Osteoblast (primary cell): ENCODE measurements around the gene ACACB. TPM values are rescaled to one million over a fixed set of nuclear protein-coding genes. Genes with fewer than 3 reads are reported as not detected.

Experiments used
- DNase-seq: peaks from one replicate; pipeline ENCODE4 v3.0.0; 2011; ENCODE audit warnings: low spot score, mixed read lengths; ENCODE audit not compliant: insufficient read length; ENCODE audit errors: missing footprints
- H2AFZ ChIP-seq: 2 replicates; pipeline ENCODE4 v1.6.0; 2011; ENCODE audit warnings: mild to moderate bottlenecking, low read length
- H3K27ac ChIP-seq: 2 replicates; pipeline ENCODE4 v1.5.1; 2011; ENCODE audit warnings: mild to moderate bottlenecking, low read depth, low read length, moderate library complexity
- H3K27me3 ChIP-seq: 2 replicates; pipeline ENCODE4 v1.6.0; 2012; ENCODE audit warnings: mild to moderate bottlenecking, control low read depth, inconsistent platforms, low read length, moderate library complexity; ENCODE audit not compliant: insufficient read depth
- H3K36me3 ChIP-seq: 2 replicates; pipeline ENCODE4 v1.5.1; 2011; ENCODE audit warnings: mild to moderate bottlenecking, low read length, control low read depth, moderate library complexity; ENCODE audit not compliant: insufficient read depth
- H3K4me1 ChIP-seq: 2 replicates; pipeline ENCODE4 v1.5.1; 2011; ENCODE audit warnings: mild to moderate bottlenecking, low read length, control low read depth, moderate library complexity; ENCODE audit not compliant: insufficient read depth
- H3K4me2 ChIP-seq: 2 replicates; pipeline ENCODE4 v1.6.0; 2011; ENCODE audit warnings: mild to moderate bottlenecking, low read length; ENCODE audit not compliant: insufficient read depth
- H3K4me3 ChIP-seq: fragments of 200-600 bp; sonication (generic); 3 replicates; pipeline ENCODE4 v1.5.1; 2012; ENCODE audit warnings: mild to moderate bottlenecking, low read length, inconsistent platforms; ENCODE audit not compliant: insufficient read depth
- H3K79me2 ChIP-seq: 2 replicates; pipeline ENCODE4 v1.6.0; 2012; ENCODE audit warnings: mild to moderate bottlenecking, low read length, control low read depth, inconsistent platforms; ENCODE audit not compliant: insufficient read depth
- H3K9me3 ChIP-seq: 2 replicates; pipeline ENCODE4 v1.5.1; 2011; ENCODE audit warnings: low read depth, low read length, control low read depth
- H4K20me1 ChIP-seq: 2 replicates; pipeline ENCODE4 v1.6.0; 2012; ENCODE audit warnings: mild to moderate bottlenecking, low read length, control low read depth; ENCODE audit not compliant: insufficient read depth
- total RNA-seq: library from RNA; depleted of rRNA; stranded (reverse); fragments of >200 nt; gene quantifications from 2 replicates; pipeline ENCODE4 v1.2.3, GENCODE V29; 2012
- TF ChIP-seq, protein P1 (sequence below): IDR thresholded peaks from 2 replicates; pipeline ENCODE4 v1.5.1; 2011; ENCODE audit warnings: mild to moderate bottlenecking, low read depth, low read length, moderate library complexity; ENCODE audit errors: extremely low read depth

ACACB gene
- total RNA-seq, 1 donor = 13.8 TPM

DNA sequence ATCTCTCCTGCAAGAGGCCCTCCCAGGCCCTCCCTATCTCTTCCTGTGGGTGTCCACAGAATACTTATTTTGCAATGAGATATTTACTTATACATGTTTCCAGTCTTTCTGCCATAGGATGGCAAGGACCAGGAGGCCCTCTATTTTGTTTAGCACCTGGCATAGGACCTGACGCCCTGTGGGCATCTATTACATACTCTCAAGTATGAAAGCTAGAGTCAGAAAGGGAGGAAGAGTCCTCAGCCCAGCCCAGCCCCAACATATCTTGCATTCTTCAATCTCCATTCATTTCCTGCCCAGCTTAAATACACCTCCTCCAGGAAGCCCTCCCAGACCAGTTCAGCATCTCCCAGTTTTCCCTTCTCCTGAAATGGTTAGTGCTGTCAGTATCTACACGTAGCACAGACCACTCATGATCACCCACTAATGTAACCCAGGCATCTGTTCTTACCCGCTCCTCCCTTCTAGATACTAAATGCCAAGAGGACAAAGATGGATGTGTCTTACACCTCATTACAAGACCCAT is 185.3 kb downstream of the ACACB start:
- no peaks in the 10 kb centered on the region for H3K9me3 ChIP-seq
- H2AFZ ChIP-seq = no peak overlapping the region
- H3K4me3 ChIP-seq = no peak overlapping the region
- peaks cover 26% of the 10 kb centered on the region for H3K27me3 ChIP-seq
- H3K36me3 ChIP-seq = no peaks in the 10 kb centered on the region
- H3K4me1 ChIP-seq = no peaks in the 10 kb centered on the region
- no peak for DNase-seq
- no peak overlapping the region for H3K27ac ChIP-seq
- no peaks in the 10 kb centered on the region for H4K20me1 ChIP-seq
- no peak overlapping the region for H3K4me2 ChIP-seq
- TF ChIP-seq, protein P1, sequence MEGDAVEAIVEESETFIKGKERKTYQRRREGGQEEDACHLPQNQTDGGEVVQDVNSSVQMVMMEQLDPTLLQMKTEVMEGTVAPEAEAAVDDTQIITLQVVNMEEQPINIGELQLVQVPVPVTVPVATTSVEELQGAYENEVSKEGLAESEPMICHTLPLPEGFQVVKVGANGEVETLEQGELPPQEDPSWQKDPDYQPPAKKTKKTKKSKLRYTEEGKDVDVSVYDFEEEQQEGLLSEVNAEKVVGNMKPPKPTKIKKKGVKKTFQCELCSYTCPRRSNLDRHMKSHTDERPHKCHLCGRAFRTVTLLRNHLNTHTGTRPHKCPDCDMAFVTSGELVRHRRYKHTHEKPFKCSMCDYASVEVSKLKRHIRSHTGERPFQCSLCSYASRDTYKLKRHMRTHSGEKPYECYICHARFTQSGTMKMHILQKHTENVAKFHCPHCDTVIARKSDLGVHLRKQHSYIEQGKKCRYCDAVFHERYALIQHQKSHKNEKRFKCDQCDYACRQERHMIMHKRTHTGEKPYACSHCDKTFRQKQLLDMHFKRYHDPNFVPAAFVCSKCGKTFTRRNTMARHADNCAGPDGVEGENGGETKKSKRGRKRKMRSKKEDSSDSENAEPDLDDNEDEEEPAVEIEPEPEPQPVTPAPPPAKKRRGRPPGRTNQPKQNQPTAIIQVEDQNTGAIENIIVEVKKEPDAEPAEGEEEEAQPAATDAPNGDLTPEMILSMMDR = no peak
- H3K79me2 ChIP-seq = no peaks in the 10 kb centered on the region

DNA sequence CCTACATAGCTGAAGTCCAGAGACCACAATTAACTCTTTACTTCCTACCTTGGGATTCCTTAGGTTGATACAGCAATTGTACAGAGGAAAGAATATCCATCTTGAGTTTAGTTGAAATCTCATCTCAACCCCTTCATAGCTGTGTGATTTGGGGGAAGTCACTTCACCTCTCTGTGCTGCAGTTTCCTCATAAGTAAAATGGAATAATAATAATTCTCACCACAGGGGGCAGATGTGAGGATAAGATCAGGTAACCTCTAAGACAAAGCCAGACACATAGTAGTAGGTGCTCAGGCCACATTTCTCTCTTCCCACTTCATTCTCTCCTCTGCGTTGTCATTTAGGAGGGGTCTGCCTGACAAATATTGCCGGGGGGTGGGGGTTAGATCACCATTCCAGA is 186.0 kb downstream of the ACACB start:
- Histone ChIP-seq H3K4me3 (no peak overlapping the region), H3K27ac (no peak overlapping the region), H3K27me3 (peaks cover 33% of the 10 kb centered on the region), H3K4me2 (no peak overlapping the region), H3K36me3 (no peaks in the 10 kb centered on the region), H3K9me3 (no peaks in the 10 kb centered on the region), H3K4me1 (no peaks in the 10 kb centered on the region), H2AFZ (no peak overlapping the region), H3K79me2 (no peaks in the 10 kb centered on the region), H4K20me1 (no peaks in the 10 kb centered on the region)
- no peak for DNase-seq
- TF ChIP-seq, protein P1 = peak; percentile 17

DNA sequence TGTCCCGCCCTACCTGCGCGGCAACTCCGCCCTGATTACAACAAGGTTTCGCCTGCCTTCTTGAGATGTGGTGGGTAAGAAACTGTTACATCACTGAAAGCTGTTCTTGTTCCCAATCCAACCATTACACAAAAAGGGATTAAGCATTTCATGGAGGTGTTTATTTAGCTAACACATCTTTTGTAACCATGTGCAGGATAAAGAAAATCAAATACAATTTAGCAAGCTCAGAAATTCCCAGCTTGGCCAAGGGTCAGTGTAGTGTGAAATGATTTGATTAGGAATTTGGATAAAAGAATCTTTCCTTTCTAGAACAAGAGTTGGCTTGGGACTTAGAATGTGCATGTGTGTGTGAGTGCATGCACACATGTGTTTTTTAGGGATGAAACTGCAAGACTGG is 186.4 kb downstream of the ACACB start:
- H3K4me1 ChIP-seq = no peaks in the 10 kb centered on the region
- DNase-seq = no peak
- no peaks in the 10 kb centered on the region for H3K9me3 ChIP-seq
- no peak overlapping the region for H3K27ac ChIP-seq
- H3K27me3 ChIP-seq = peaks cover 37% of the 10 kb centered on the region
- no peaks in the 10 kb centered on the region for H4K20me1 ChIP-seq
- H3K4me2 ChIP-seq = no peak overlapping the region
- TF ChIP-seq, protein P1 = no peak
- H3K4me3 ChIP-seq = no peak overlapping the region
- no peak overlapping the region for H2AFZ ChIP-seq
- no peaks in the 10 kb centered on the region for H3K36me3 ChIP-seq
- H3K79me2 ChIP-seq = no peaks in the 10 kb centered on the region

DNA sequence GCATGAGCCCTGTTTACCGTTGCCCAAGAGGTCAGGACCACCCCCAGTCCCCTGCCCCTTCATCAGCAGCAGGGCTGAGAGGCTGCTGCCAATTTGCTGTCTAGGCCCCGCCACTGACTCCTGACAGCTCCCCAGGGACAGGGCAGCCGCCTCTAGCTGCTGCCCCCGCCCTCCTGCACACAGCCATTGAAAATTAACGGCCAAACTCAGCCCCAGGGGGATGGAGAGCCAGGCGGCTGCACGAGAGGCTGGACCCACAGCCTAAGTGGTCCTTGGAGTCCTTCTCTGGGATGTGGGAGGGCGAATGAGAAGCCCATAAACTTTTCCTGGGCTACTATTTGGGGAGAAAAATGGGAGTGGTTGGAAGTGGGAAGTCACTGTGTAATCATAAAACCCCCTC is 188.1 kb downstream of the ACACB start:
- TF ChIP-seq, protein P1 = no peak
- no peaks in the 10 kb centered on the region for H3K79me2 ChIP-seq
- no peaks in the 10 kb centered on the region for H3K4me1 ChIP-seq
- H3K4me2 ChIP-seq = no peak overlapping the region
- no peak overlapping the region for H3K27ac ChIP-seq
- H3K4me3 ChIP-seq = no peak overlapping the region
- no peaks in the 10 kb centered on the region for H3K9me3 ChIP-seq
- DNase-seq = peak; percentile 51
- H4K20me1 ChIP-seq = no peaks in the 10 kb centered on the region
- no peak overlapping the region for H2AFZ ChIP-seq
- H3K27me3 ChIP-seq = peaks cover 54% of the 10 kb centered on the region
- no peaks in the 10 kb centered on the region for H3K36me3 ChIP-seq
